SK-N-SH treated with all-trans-retinoic acid at 6 μM for 48 hours (cell line): ENCODE data around the gene CADM1.

Experiments
- ATAC-seq: fragments of 200-7000 bp; cut with Tn5 transposase; 3 replicates; pipeline ENCODE4 v1.9.1; 2020; ENCODE audit warnings: mild to moderate bottlenecking, moderate library complexity
- ARNTL ChIP-seq: fragments of 450-650 bp; formaldehyde crosslinking; IDR thresholded peaks from 2 replicates; pipeline ENCODE4 v1.5.0; 2020; ENCODE audit warnings: low read depth, mild to moderate bottlenecking, moderate library complexity, borderline replicate concordance
- BACH2 ChIP-seq: fragments of 250-450 bp; sonication (Bioruptor Pico); IDR thresholded peaks from 2 replicates; pipeline ENCODE4 v1.9.0; 2021; ENCODE audit warnings: mild to moderate bottlenecking, borderline replicate concordance
- CSDC2 ChIP-seq: fragments of 250-450 bp; sonication (Bioruptor Pico); IDR thresholded peaks from 2 replicates; pipeline ENCODE4 v1.5.0; 2020; ENCODE audit warnings: mild to moderate bottlenecking, moderate library complexity
- ESRRG ChIP-seq: fragments of 250-450 bp; sonication (Bioruptor Pico); IDR thresholded peaks from 2 replicates; pipeline ENCODE4 v1.6.1; 2021; ENCODE audit warnings: mild to moderate bottlenecking
- GLIS3 ChIP-seq: fragments of 250-450 bp; sonication (Bioruptor Pico); IDR thresholded peaks from 2 replicates; pipeline ENCODE4 v1.5.0; 2020; ENCODE audit warnings: mild to moderate bottlenecking, moderate library complexity
- OSR1 ChIP-seq: fragments of 250-450 bp; sonication (Bioruptor Pico); IDR thresholded peaks from 2 replicates; pipeline ENCODE4 v1.8.0; 2022; ENCODE audit warnings: moderate library complexity, mild to moderate bottlenecking, inconsistent platforms
- PPARA ChIP-seq: fragments of 250-450 bp; sonication (Bioruptor Pico); IDR thresholded peaks from 2 replicates; pipeline ENCODE4 v1.5.0; 2020; ENCODE audit warnings: mild to moderate bottlenecking, borderline replicate concordance
- RARB ChIP-seq: fragments of 250-450 bp; sonication (Bioruptor Pico); IDR thresholded peaks from 2 replicates; pipeline ENCODE4 v1.8.0; 2021; ENCODE audit warnings: mild to moderate bottlenecking, moderate library complexity
- SNAI2 ChIP-seq: fragments of 250-450 bp; sonication (Bioruptor Pico); IDR thresholded peaks from 2 replicates; pipeline ENCODE4 v1.5.0; 2020; ENCODE audit warnings: mild to moderate bottlenecking, moderate library complexity
- TCF4 ChIP-seq: fragments of 250-450 bp; sonication (Bioruptor Pico); IDR thresholded peaks from 2 replicates; pipeline ENCODE4 v1.8.0; 2021; ENCODE audit warnings: mild to moderate bottlenecking, moderate library complexity, borderline replicate concordance
- TOX ChIP-seq: fragments of 250-450 bp; sonication (Bioruptor Pico); IDR thresholded peaks from 2 replicates; pipeline ENCODE4 v1.8.0; 2021; ENCODE audit warnings: mild to moderate bottlenecking, moderate library complexity, borderline replicate concordance
- ZC3H10 ChIP-seq: fragments of 250-450 bp; sonication (Bioruptor Pico); IDR thresholded peaks from 2 replicates; pipeline ENCODE4 v1.5.1; 2021; ENCODE audit warnings: mild to moderate bottlenecking, moderate library complexity
- ZFP3 ChIP-seq: fragments of 250-450 bp; sonication (Bioruptor Pico); IDR thresholded peaks from 2 replicates; pipeline ENCODE4 v1.5.0; 2020; ENCODE audit warnings: mild to moderate bottlenecking, moderate library complexity
- ZFP30 ChIP-seq: fragments of 450-650 bp; formaldehyde crosslinking; IDR thresholded peaks from 2 replicates; pipeline ENCODE4 v1.5.0; 2022; ENCODE audit warnings: mild to moderate bottlenecking, moderate library complexity
- ZNF565 ChIP-seq: fragments of 450-650 bp; formaldehyde crosslinking; conservative IDR thresholded peaks from 2 replicates; pipeline ENCODE4 v1.5.0; 2020; ENCODE audit warnings: low read depth, mild to moderate bottlenecking, moderate library complexity
- ZNF70 ChIP-seq: fragments of 450-650 bp; formaldehyde crosslinking; IDR thresholded peaks from 2 replicates; pipeline ENCODE4 v1.5.0; 2020; ENCODE audit warnings: mild to moderate bottlenecking, moderate library complexity
- ZNF8 ChIP-seq: fragments of 450-650 bp; formaldehyde crosslinking; IDR thresholded peaks from 2 replicates; pipeline ENCODE4 v1.5.0; 2020; ENCODE audit warnings: mild to moderate bottlenecking, moderate library complexity
- TF ChIP-seq, protein P1 (sequence below): fragments of 250-450 bp; sonication (Bioruptor Pico); IDR thresholded peaks from 2 replicates; pipeline ENCODE4 v1.5.1; 2020; ENCODE audit warnings: low read depth, mild to moderate bottlenecking, moderate library complexity
- TF ChIP-seq, protein P2 (sequence below): fragments of 250-450 bp; sonication (Bioruptor Pico); IDR thresholded peaks from 2 replicates; pipeline ENCODE4 v1.8.0; 2020; ENCODE audit warnings: mild to moderate bottlenecking, moderate library complexity, borderline replicate concordance
- TF ChIP-seq, protein P3 (sequence below): fragments of 250-450 bp; sonication (Bioruptor Pico); IDR thresholded peaks from 2 replicates; pipeline ENCODE4 v1.5.0; 2020; ENCODE audit warnings: mild to moderate bottlenecking, moderate library complexity
- TF ChIP-seq, protein P4 (sequence below): fragments of 250-450 bp; sonication (Bioruptor Pico); IDR thresholded peaks from 2 replicates; pipeline ENCODE4 v1.5.1; 2021; ENCODE audit warnings: mild to moderate bottlenecking, moderate library complexity
- TF ChIP-seq, protein P5 (sequence below): fragments of 250-450 bp; sonication (Bioruptor Pico); IDR thresholded peaks from 2 replicates; pipeline ENCODE4 v1.8.0; 2021; ENCODE audit warnings: low read depth, mild to moderate bottlenecking, moderate library complexity, borderline replicate concordance

Gene CADM1

DNA sequence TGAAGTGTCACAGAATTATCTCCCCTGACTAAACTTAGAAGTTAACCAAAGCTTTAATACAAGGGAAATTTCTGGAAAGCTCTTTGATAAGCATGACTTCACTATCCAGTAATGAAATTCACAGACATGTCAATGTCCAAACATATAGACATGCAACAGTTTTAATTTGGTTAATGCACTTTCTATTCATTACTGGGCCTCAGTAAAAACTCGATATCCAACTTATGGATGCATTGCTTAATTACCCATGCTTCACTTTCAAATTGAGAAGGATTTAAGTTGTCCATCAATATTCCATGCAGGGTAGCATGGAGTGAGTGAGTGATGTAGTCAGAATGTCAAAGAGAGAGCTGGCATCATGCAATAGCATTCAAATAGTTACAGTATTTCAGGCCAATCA, 197.5 kb downstream of the CADM1 start:
- no peak for ATAC-seq
- TF ChIP-seq, protein P1, sequence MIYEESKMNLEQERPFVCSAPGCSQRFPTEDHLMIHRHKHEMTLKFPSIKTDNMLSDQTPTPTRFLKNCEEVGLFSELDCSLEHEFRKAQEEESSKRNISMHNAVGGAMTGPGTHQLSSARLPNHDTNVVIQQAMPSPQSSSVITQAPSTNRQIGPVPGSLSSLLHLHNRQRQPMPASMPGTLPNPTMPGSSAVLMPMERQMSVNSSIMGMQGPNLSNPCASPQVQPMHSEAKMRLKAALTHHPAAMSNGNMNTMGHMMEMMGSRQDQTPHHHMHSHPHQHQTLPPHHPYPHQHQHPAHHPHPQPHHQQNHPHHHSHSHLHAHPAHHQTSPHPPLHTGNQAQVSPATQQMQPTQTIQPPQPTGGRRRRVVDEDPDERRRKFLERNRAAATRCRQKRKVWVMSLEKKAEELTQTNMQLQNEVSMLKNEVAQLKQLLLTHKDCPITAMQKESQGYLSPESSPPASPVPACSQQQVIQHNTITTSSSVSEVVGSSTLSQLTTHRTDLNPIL (CRISPR knock-in tag) = no peak
- TF ChIP-seq ZNF565 (CRISPR knock-in tag) (no peak), ZNF70 (CRISPR knock-in tag) (no peak), ZC3H10 (CRISPR knock-in tag) (no peak), ZFP30 (no peak), ZNF8 (CRISPR knock-in tag) (no peak), GLIS3 (CRISPR knock-in tag) (no peak), TOX (no peak), PPARA (CRISPR knock-in tag) (no peak), ZFP3 (no peak), ESRRG (no peak), BACH2 (CRISPR knock-in tag) (no peak)
- TF ChIP-seq, protein P2, sequence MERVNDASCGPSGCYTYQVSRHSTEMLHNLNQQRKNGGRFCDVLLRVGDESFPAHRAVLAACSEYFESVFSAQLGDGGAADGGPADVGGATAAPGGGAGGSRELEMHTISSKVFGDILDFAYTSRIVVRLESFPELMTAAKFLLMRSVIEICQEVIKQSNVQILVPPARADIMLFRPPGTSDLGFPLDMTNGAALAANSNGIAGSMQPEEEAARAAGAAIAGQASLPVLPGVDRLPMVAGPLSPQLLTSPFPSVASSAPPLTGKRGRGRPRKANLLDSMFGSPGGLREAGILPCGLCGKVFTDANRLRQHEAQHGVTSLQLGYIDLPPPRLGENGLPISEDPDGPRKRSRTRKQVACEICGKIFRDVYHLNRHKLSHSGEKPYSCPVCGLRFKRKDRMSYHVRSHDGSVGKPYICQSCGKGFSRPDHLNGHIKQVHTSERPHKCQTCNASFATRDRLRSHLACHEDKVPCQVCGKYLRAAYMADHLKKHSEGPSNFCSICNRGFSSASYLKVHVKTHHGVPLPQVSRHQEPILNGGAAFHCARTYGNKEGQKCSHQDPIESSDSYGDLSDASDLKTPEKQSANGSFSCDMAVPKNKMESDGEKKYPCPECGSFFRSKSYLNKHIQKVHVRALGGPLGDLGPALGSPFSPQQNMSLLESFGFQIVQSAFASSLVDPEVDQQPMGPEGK (CRISPR knock-in tag) = no peak
- TF ChIP-seq, protein P3, sequence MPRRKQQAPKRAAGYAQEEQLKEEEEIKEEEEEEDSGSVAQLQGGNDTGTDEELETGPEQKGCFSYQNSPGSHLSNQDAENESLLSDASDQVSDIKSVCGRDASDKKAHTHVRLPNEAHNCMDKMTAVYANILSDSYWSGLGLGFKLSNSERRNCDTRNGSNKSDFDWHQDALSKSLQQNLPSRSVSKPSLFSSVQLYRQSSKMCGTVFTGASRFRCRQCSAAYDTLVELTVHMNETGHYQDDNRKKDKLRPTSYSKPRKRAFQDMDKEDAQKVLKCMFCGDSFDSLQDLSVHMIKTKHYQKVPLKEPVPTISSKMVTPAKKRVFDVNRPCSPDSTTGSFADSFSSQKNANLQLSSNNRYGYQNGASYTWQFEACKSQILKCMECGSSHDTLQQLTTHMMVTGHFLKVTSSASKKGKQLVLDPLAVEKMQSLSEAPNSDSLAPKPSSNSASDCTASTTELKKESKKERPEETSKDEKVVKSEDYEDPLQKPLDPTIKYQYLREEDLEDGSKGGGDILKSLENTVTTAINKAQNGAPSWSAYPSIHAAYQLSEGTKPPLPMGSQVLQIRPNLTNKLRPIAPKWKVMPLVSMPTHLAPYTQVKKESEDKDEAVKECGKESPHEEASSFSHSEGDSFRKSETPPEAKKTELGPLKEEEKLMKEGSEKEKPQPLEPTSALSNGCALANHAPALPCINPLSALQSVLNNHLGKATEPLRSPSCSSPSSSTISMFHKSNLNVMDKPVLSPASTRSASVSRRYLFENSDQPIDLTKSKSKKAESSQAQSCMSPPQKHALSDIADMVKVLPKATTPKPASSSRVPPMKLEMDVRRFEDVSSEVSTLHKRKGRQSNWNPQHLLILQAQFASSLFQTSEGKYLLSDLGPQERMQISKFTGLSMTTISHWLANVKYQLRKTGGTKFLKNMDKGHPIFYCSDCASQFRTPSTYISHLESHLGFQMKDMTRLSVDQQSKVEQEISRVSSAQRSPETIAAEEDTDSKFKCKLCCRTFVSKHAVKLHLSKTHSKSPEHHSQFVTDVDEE (CRISPR knock-in tag) = no peak

DNA sequence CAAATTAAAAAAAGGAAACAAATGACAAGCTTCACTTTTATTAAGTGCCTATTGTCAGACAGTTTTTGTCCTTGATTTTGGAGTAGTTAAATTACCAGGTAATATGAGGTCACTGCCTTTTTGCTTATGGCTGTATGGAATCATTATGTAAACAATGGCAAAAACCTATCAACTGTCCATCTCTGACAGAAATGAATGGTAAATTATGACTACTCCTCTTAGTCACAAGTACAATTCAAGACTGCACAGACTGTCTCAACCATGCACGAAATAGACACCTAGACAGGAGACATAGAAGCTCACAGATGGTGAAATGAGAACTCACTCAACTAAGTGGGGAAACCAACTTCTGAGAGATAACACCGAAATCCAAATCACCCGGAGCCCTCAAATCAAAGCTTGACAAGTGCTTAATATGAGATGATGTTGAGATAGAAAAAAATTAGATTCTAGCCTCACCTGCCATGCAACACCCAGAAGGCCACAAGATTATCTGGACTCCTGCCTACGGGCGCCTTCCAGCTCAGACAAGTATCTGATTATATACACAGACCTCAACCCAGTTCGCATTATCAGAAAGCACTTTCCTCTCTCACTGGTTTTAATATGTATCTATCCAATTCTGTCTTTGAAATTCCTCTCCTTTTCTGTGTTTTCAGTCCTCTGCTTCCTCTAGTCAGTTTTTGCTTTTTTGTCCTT, 199.3 kb downstream of the CADM1 start:
- no peak for TF ChIP-seq OSR1
- TF ChIP-seq ARNTL (CRISPR knock-in tag) = no peak
- TF ChIP-seq ZFP30 = no peak
- TF ChIP-seq, protein P3 (CRISPR knock-in tag) = no peak
- TF ChIP-seq TCF4 (CRISPR knock-in tag) = no peak
- TF ChIP-seq ZNF565 (CRISPR knock-in tag) = no peak
- no peak for TF ChIP-seq CSDC2
- TF ChIP-seq SNAI2 (CRISPR knock-in tag) = no peak
- TF ChIP-seq ESRRG = no peak
- TF ChIP-seq ZNF8 (CRISPR knock-in tag) = no peak
- TF ChIP-seq, protein P4, sequence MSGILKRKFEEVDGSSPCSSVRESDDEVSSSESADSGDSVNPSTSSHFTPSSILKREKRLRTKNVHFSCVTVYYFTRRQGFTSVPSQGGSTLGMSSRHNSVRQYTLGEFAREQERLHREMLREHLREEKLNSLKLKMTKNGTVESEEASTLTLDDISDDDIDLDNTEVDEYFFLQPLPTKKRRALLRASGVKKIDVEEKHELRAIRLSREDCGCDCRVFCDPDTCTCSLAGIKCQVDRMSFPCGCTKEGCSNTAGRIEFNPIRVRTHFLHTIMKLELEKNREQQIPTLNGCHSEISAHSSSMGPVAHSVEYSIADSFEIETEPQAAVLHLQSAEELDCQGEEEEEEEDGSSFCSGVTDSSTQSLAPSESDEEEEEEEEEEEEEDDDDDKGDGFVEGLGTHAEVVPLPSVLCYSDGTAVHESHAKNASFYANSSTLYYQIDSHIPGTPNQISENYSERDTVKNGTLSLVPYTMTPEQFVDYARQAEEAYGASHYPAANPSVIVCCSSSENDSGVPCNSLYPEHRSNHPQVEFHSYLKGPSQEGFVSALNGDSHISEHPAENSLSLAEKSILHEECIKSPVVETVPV (CRISPR knock-in tag) = no peak
- TF ChIP-seq, protein P2 (CRISPR knock-in tag) = no peak
- TF ChIP-seq GLIS3 (CRISPR knock-in tag) = no peak
- no peak for TF ChIP-seq PPARA (CRISPR knock-in tag)
- TF ChIP-seq, protein P5, sequence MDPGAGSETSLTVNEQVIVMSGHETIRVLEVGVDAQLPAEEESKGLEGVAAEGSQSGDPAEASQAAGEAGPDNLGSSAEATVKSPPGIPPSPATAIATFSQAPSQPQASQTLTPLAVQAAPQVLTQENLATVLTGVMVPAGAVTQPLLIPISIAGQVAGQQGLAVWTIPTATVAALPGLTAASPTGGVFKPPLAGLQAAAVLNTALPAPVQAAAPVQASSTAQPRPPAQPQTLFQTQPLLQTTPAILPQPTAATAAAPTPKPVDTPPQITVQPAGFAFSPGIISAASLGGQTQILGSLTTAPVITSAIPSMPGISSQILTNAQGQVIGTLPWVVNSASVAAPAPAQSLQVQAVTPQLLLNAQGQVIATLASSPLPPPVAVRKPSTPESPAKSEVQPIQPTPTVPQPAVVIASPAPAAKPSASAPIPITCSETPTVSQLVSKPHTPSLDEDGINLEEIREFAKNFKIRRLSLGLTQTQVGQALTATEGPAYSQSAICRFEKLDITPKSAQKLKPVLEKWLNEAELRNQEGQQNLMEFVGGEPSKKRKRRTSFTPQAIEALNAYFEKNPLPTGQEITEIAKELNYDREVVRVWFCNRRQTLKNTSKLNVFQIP = no peak
- no peak for TF ChIP-seq RARB
- no peak for TF ChIP-seq TOX
- no peak for TF ChIP-seq ZNF70 (CRISPR knock-in tag)
- TF ChIP-seq ZFP3 = no peak
- ATAC-seq = no peak
